ENCODE results near the gene ZFP36. TPM values are rescaled to one million over a fixed set of nuclear protein-coding genes. Genes with fewer than 3 reads are reported as not detected.
A peak's percentile ranks its signal among the peaks of the same experiment; 100 is the strongest.

ZFP36 gene
- total and polyA plus RNA-seq, 5 donors from 2014 or later = 89.8 to 1,400 (median 116) TPM

- Histone ChIP-seq H3K4me1 (ENCODE audit: control insufficient read depth, insufficient read depth, low read length, poor library complexity, severe bottlenecking) (peaks cover 27% of the 10 kb centered on the region), H3K27me3 (ENCODE audit: control insufficient read depth, insufficient read depth, low read length) (no peaks in the 10 kb centered on the region), H3K9me3 (ENCODE audit: control insufficient read depth in 2 of 2, low read length in 2 of 2) (no peaks in the 10 kb centered on the region), H3K36me3 (ENCODE audit: control insufficient read depth, insufficient read depth, low read length) (peaks cover 12% of the 10 kb centered on the region), H3K27ac (ENCODE audit: insufficient read depth, low read length, poor library complexity, severe bottlenecking) (no peak overlapping the region), H3K4me3 (ENCODE audit: low read depth, low read length) (no peak overlapping the region)
- Mint-ChIP-seq H3K27ac (no peak overlapping the region), H3K36me3 (peaks cover 13% of the 10 kb centered on the region), H3K4me3 (peak overlapping the region in 1 of 4 donors; percentile 69), H3K9me3 (peaks cover 0 to 2% (median 0%) of the 10 kb centered on the region in 7 donors), H3K27me3 (peaks cover 4% of the 10 kb centered on the region), H3K4me1 (peaks cover 0 to 44% (median 22%) of the 10 kb centered on the region in 4 donors)
- no peak for DNase-seq
- no peak for ATAC-seq (ENCODE audit: low read depth in 2 of 2)
These were observed 31.8 kb downstream of the ZFP36 start for GRCh38 chr19:39438270-39438934.

GRCh38 chr19:39444598-39445195 is 38.0 kb downstream of the ZFP36 start:
- H3K4me1 Mint-ChIP-seq = peaks cover 21 to 61% (median 37%) of the 10 kb centered on the region in 4 donors
- no peak for DNase-seq
- no peaks in the 10 kb centered on the region for H3K27me3 Mint-ChIP-seq

GRCh38 chr19:39445196-39446111 is 38.8 kb downstream of the ZFP36 start, which contains the start of gene SUPT5H:
Gene SUPT5H (plus strand): TSS chr19:39445582. CDS start chr19:39445891, 309 bp downstream.
- Histone ChIP-seq H3K27ac (ENCODE audit: insufficient read depth, low read length, poor library complexity, severe bottlenecking) (peak within 1 kb of the TSS; percentile 95), H3K4me3 (ENCODE audit: low read depth, low read length) (peak within 1 kb of the TSS; percentile 99), H3K27me3 (ENCODE audit: control insufficient read depth, insufficient read depth, low read length) (no peaks in the 10 kb centered on the region), H3K9me3 (ENCODE audit: control insufficient read depth in 2 of 2, low read length in 2 of 2) (no peaks in the 10 kb centered on the region), H3K36me3 (ENCODE audit: control insufficient read depth, insufficient read depth, low read length) (peaks cover 10% of the 10 kb centered on the region), H3K4me1 (ENCODE audit: control insufficient read depth, insufficient read depth, low read length, poor library complexity, severe bottlenecking) (peaks cover 47% of the 10 kb centered on the region)
- H3K4me3 Mint-ChIP-seq = peak within 1 kb of the TSS; percentile 96 to 100 (median 98)
- peaks cover 0 to 2% (median 0%) of the 10 kb centered on the region in 7 donors for H3K9me3 Mint-ChIP-seq
- DNase-seq (peak; percentile 98 to 100 (median 98)), ATAC-seq (ENCODE audit: low read depth in 2 of 2) (peak; percentile 96 to 98)
- peak within 1 kb of the TSS; percentile 99 to 100 (median 100) for H3K27ac Mint-ChIP-seq
- peaks cover 26% of the 10 kb centered on the region for H3K36me3 Mint-ChIP-seq
- H3K27me3 Mint-ChIP-seq = no peaks in the 10 kb centered on the region
- H3K4me1 Mint-ChIP-seq = peaks cover 23 to 61% (median 40%) of the 10 kb centered on the region in 4 donors

More at GRCh38 chr19:39444598-39445195, 38.0 kb downstream of the ZFP36 start:
- no peaks in the 10 kb centered on the region for H3K27me3 ChIP-seq (ENCODE audit: control insufficient read depth, insufficient read depth, low read length)
- H3K4me1 ChIP-seq (ENCODE audit: control insufficient read depth, insufficient read depth, low read length, poor library complexity, severe bottlenecking) = peaks cover 40% of the 10 kb centered on the region
- peak overlapping the region; percentile 95 for H3K27ac ChIP-seq (ENCODE audit: insufficient read depth, low read length, poor library complexity, severe bottlenecking)
- H3K9me3 ChIP-seq (ENCODE audit: control insufficient read depth in 2 of 2, low read length in 2 of 2) = no peaks in the 10 kb centered on the region
- H3K4me3 ChIP-seq (ENCODE audit: low read depth, low read length) = peak overlapping the region; percentile 97
- H3K36me3 ChIP-seq (ENCODE audit: control insufficient read depth, insufficient read depth, low read length) = peaks cover 10% of the 10 kb centered on the region
- Mint-ChIP-seq H3K36me3 (peaks cover 23% of the 10 kb centered on the region), H3K4me3 (peak overlapping the region; percentile 96 to 100 (median 98)), H3K27ac (peak overlapping the region; percentile 99 to 100 (median 100)), H3K9me3 (peaks cover 0 to 2% (median 0%) of the 10 kb centered on the region in 7 donors)
- no peak for ATAC-seq (ENCODE audit: low read depth in 2 of 2)

DNA sequence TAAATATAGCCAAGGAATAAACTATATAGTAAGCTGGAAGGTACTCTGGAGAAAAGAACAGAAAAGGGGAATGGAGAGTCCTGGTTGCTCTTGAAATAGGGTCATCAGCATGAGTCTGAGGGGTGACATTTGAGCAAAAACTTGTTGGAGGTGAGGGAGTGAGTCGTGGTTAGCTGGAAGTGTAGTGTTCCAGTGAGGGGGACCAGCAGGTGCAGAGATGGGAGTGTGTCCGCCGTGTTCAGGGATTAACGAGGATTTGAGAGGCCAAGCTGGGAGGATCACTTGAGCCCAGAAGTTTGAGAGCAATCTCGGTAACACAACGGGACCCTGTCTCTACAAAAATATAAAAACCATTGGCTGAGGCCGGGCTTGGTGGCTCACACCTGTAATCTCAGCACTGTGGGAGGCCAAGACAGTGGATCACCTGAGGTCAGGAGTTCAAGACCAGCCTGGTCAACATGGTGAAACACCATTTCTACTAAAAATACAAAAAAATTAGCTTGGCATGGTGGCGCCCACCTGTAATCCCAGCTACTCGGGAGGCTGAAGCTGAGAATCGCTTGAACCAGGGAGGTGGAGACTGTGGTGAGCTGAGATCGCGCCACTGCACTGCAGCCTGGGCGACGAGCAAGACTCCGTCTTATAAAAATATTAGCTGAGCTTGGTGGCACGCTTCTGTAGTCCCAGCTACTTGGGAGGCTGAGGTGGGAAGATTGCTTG is 39.9 kb downstream of the ZFP36 start:
- peak overlapping the region; percentile 99 for H3K4me3 ChIP-seq (ENCODE audit: low read depth, low read length)
- Mint-ChIP-seq H3K9me3 (peaks cover 0 to 2% (median 0%) of the 10 kb centered on the region in 7 donors), H3K36me3 (peaks cover 28% of the 10 kb centered on the region), H3K4me3 (peak overlapping the region; percentile 96 to 100 (median 98)), H3K27me3 (no peaks in the 10 kb centered on the region), H3K27ac (peak overlapping the region in 2 of 3 donors; percentile 99 to 100), H3K4me1 (peaks cover 27 to 69% (median 44%) of the 10 kb centered on the region in 4 donors)
- no peaks in the 10 kb centered on the region for H3K27me3 ChIP-seq (ENCODE audit: control insufficient read depth, insufficient read depth, low read length)
- ATAC-seq (ENCODE audit: low read depth in 2 of 2) (no peak), DNase-seq (no peak)
- peak overlapping the region; percentile 95 for H3K27ac ChIP-seq (ENCODE audit: insufficient read depth, low read length, poor library complexity, severe bottlenecking)
- H3K9me3 ChIP-seq (ENCODE audit: control insufficient read depth in 2 of 2, low read length in 2 of 2) = no peaks in the 10 kb centered on the region
- H3K4me1 ChIP-seq (ENCODE audit: control insufficient read depth, insufficient read depth, low read length, poor library complexity, severe bottlenecking) = peaks cover 49% of the 10 kb centered on the region
- H3K36me3 ChIP-seq (ENCODE audit: control insufficient read depth, insufficient read depth, low read length) = peaks cover 10% of the 10 kb centered on the region

GRCh38 chr19:39448271-39448670 is 41.6 kb downstream of the ZFP36 start:
- H3K9me3 Mint-ChIP-seq = peaks cover 0 to 2% (median 0%) of the 10 kb centered on the region in 7 donors
- no peak for ATAC-seq (ENCODE audit: low read depth in 2 of 2)
- peaks cover 44% of the 10 kb centered on the region for H3K36me3 Mint-ChIP-seq
- no peak for DNase-seq
- H3K36me3 ChIP-seq (ENCODE audit: control insufficient read depth, insufficient read depth, low read length) = peaks cover 21% of the 10 kb centered on the region
- no peaks in the 10 kb centered on the region for H3K9me3 ChIP-seq (ENCODE audit: control insufficient read depth in 2 of 2, low read length in 2 of 2)
- H3K27ac ChIP-seq (ENCODE audit: insufficient read depth, low read length, poor library complexity, severe bottlenecking) = peak overlapping the region; percentile 8
- peak overlapping the region; percentile 73 to 82 (median 79) for H3K27ac Mint-ChIP-seq
- H3K4me1 Mint-ChIP-seq = peaks cover 32 to 84% (median 60%) of the 10 kb centered on the region in 4 donors
- no peaks in the 10 kb centered on the region for H3K27me3 Mint-ChIP-seq
- peak overlapping the region; percentile 99 for H3K4me3 ChIP-seq (ENCODE audit: low read depth, low read length)
- no peaks in the 10 kb centered on the region for H3K27me3 ChIP-seq (ENCODE audit: control insufficient read depth, insufficient read depth, low read length)
- peaks cover 49% of the 10 kb centered on the region for H3K4me1 ChIP-seq (ENCODE audit: control insufficient read depth, insufficient read depth, low read length, poor library complexity, severe bottlenecking)
- peak overlapping the region; percentile 73 to 100 (median 98) for H3K4me3 Mint-ChIP-seq

DNA sequence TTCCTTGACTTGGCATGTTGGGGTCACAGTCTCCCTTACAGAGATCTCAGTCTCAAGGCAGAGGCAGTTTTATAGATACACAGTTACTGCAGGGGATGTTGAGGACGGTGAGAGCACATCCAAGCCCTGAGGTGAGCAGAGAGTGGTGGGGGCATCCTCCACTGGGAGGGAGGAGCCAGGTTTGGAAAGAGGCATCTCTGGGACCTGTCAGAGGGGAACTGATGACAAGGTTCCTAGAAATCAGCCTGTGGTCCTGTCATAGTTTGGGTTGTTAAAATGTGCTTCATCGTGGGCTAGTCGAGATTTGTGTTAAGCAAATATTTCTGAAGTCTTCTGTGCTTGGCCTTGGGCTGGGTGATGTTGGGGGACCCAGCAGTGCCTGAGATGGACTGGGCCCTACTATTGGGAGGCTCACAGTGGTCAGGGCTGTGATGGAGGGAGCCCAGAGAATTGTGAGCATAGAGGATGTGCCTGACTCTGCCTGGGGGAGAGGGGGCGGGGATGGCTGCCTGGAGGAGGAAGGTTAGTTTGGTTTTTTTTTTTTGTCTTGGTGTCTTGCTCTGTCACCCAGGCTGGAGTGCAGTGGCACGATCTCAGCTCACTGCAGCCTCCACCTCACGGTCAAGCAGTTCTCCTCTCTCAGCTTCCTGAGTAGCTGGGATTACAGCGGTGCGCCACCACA is 42.6 kb downstream of the ZFP36 start:
- Mint-ChIP-seq H3K27me3 (no peaks in the 10 kb centered on the region), H3K4me3 (peak overlapping the region; percentile 81 to 100 (median 89)), H3K27ac (peak overlapping the region; percentile 47 to 94 (median 85)), H3K4me1 (peaks cover 32 to 84% (median 60%) of the 10 kb centered on the region in 4 donors), H3K9me3 (peaks cover 0 to 2% (median 0%) of the 10 kb centered on the region in 7 donors), H3K36me3 (peaks cover 45% of the 10 kb centered on the region)
- ATAC-seq (ENCODE audit: low read depth in 2 of 2) (no peak), DNase-seq (peak in 1 of 3 donors; percentile 16)
- peak overlapping the region; percentile 8 for H3K27ac ChIP-seq (ENCODE audit: insufficient read depth, low read length, poor library complexity, severe bottlenecking)
- peaks cover 49% of the 10 kb centered on the region for H3K4me1 ChIP-seq (ENCODE audit: control insufficient read depth, insufficient read depth, low read length, poor library complexity, severe bottlenecking)
- H3K27me3 ChIP-seq (ENCODE audit: control insufficient read depth, insufficient read depth, low read length) = no peaks in the 10 kb centered on the region
- no peaks in the 10 kb centered on the region for H3K9me3 ChIP-seq (ENCODE audit: control insufficient read depth in 2 of 2, low read length in 2 of 2)
- peak overlapping the region; percentile 13 for H3K4me3 ChIP-seq (ENCODE audit: low read depth, low read length)
- H3K36me3 ChIP-seq (ENCODE audit: control insufficient read depth, insufficient read depth, low read length) = peaks cover 29% of the 10 kb centered on the region
